ENCODE results near the gene KRTAP5-1.

DNA sequence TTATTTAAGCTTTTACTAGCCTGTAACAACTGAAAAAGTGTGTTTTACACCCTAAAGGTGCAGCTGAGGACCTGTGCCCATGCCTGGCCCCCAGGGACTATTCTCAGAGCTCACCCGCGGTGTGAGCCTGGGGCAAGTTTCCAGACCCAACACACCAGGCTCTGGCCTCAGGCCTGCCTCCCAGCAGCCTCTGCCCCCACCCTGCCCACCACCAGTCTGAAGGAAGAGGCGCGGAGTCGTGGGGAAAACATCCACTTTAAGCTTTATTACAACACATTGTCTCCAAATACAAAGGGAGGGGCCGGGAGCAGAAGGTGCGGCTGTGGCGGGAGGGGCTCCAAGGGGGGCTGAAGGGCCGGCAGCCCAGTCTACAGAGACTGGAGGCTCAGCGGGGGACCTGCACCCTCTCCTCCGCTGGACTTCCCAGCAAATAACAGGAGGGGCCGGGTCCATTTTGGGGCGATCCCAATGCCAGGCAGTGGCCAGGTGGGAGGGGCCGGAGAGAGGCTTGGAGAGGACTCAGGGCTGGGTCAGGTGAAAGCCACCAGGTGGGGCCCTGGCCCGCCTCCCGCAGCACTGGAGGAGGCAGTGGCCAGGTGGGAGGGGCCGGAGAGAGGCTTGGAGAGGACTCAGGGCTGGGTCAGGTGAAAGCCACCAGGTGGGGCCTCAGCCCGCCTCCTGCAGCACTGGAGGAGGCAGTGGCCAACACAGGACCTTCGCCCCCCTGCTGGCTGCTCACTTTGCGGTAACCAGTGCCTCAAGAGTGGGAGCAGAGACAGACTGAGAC is 31.1 kb downstream of the KRTAP5-1 start:
- TF ChIP-seq, protein P1, sequence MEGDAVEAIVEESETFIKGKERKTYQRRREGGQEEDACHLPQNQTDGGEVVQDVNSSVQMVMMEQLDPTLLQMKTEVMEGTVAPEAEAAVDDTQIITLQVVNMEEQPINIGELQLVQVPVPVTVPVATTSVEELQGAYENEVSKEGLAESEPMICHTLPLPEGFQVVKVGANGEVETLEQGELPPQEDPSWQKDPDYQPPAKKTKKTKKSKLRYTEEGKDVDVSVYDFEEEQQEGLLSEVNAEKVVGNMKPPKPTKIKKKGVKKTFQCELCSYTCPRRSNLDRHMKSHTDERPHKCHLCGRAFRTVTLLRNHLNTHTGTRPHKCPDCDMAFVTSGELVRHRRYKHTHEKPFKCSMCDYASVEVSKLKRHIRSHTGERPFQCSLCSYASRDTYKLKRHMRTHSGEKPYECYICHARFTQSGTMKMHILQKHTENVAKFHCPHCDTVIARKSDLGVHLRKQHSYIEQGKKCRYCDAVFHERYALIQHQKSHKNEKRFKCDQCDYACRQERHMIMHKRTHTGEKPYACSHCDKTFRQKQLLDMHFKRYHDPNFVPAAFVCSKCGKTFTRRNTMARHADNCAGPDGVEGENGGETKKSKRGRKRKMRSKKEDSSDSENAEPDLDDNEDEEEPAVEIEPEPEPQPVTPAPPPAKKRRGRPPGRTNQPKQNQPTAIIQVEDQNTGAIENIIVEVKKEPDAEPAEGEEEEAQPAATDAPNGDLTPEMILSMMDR (optimal IDR thresholded peaks at IDR 0.05 in 1 of 3, IDR thresholded peaks at IDR 0.05 in 1 of 3, conservative IDR thresholded peaks at IDR 0.05 in 1 of 3; ENCODE audit: extremely low read depth in 1 of 3, insufficient read depth in 2 of 3, low read length in 3 of 3), result no peak
- TF ChIP-seq EZH2 (IDR thresholded peaks at IDR 0.05; ENCODE audit: low read length), result no peak
